MM.1S (cell line): ENCODE data around the gene ZNF626.
"Not testable (repeated sequence)": the region's sequence is repeated elsewhere in the genome, so short reads cannot be mapped to it uniquely, and the experiment has no call there.

Experiments used
- DNase-seq: peaks from one replicate; pipeline ENCODE4 v3.0.0-alpha.2; 2015
- H2AFZ ChIP-seq: fragments of 300-600 bp; sonication (generic); 2 replicates; pipeline ENCODE4 v1.6.0; 2016; ENCODE audit warnings: antibody characterized with exemption, low read length
- H3F3A ChIP-seq: fragments of 300-600 bp; sonication (generic); 2 replicates; pipeline ENCODE4 v1.6.1; 2016; ENCODE audit warnings: mild to moderate bottlenecking, antibody characterized with exemption, low read length, moderate library complexity, mixed read lengths; ENCODE audit not compliant: insufficient read depth
- H3K27ac ChIP-seq: fragments of 300-600 bp; sonication (generic); 2 replicates; pipeline ENCODE4 v1.5.1; 2016; ENCODE audit warnings: mild to moderate bottlenecking, low read length
- H3K27me3 ChIP-seq: fragments of 300-600 bp; sonication (generic); replicated peaks from 2 replicates; pipeline ENCODE4 v1.6.0; 2016; ENCODE audit warnings: low read length; ENCODE audit not compliant: insufficient read depth
- H3K36me3 ChIP-seq: fragments of 300-600 bp; sonication (generic); replicated peaks from 2 replicates; pipeline ENCODE4 v1.6.1; 2016; ENCODE audit warnings: mild to moderate bottlenecking, low read length, mixed read lengths; ENCODE audit not compliant: insufficient read depth
- H3K4me1 ChIP-seq: fragments of 300-600 bp; sonication (generic); 2 replicates; pipeline ENCODE4 v1.6.1; 2016; ENCODE audit warnings: low read length, mixed read lengths
- H3K4me2 ChIP-seq: fragments of 300-600 bp; sonication (generic); 2 replicates; pipeline ENCODE4 v1.6.0; 2016; ENCODE audit warnings: low read depth, low read length
- H3K4me3 ChIP-seq: fragments of 300-600 bp; sonication (generic); 2 replicates; pipeline ENCODE4 v1.5.1; 2016; ENCODE audit warnings: low read length, mixed read lengths
- H3K79me2 ChIP-seq: fragments of 300-600 bp; sonication (generic); 2 replicates; pipeline ENCODE4 v1.6.1; 2016; ENCODE audit warnings: mixed run types, low read length, mixed read lengths
- H3K9ac ChIP-seq: fragments of 300-600 bp; sonication (generic); 2 replicates; pipeline ENCODE4 v1.6.1; 2016; ENCODE audit warnings: low read length, mixed read lengths
- H3K9me2 ChIP-seq: fragments of 300-600 bp; sonication (generic); replicated peaks from 2 replicates; pipeline ENCODE4 v1.6.1; 2016; ENCODE audit warnings: mild to moderate bottlenecking, low read length, mixed read lengths; ENCODE audit not compliant: insufficient read depth
- H3K9me3 ChIP-seq: fragments of 300-600 bp; sonication (generic); replicated peaks from 2 replicates; pipeline ENCODE4 v1.6.1; 2016; ENCODE audit warnings: mild to moderate bottlenecking, low read length, mixed read lengths; ENCODE audit not compliant: insufficient read depth
- H4K20me1 ChIP-seq: fragments of 300-600 bp; sonication (generic); 2 replicates; pipeline ENCODE4 v1.6.1; 2016; ENCODE audit warnings: mild to moderate bottlenecking, low read length, moderate library complexity, mixed read lengths; ENCODE audit not compliant: insufficient read depth
- CTCF ChIP-seq: fragments of 300-600 bp; sonication (generic); IDR thresholded peaks from 2 replicates; pipeline ENCODE4 v1.5.1; 2016; ENCODE audit warnings: antibody characterized with exemption, low read length, mixed read lengths
- EZH2 ChIP-seq: fragments of 300-600 bp; sonication (generic); optimal IDR thresholded peaks from 2 replicates; pipeline ENCODE3; 2017; ENCODE audit warnings: low read depth, mild to moderate bottlenecking, antibody characterized with exemption, low read length, mixed read lengths
- EZH2phosphoT487 ChIP-seq: fragments of 300-600 bp; sonication (generic); IDR thresholded peaks from 2 replicates; pipeline ENCODE4 v1.6.1; 2018; ENCODE audit warnings: antibody characterized with exemption, low read length

Gene ZNF626

GRCh38 chr19:20664901-20665781, 3.8 kb upstream of the ZNF626 start:
- H3K79me2 ChIP-seq, result no peaks in the 10 kb centered on the region
- no peaks in the 10 kb centered on the region for H3K4me1 ChIP-seq
- no peaks in the 10 kb centered on the region for H3K36me3 ChIP-seq
- H3K4me2 ChIP-seq, result peak overlapping the region; percentile 54
- H2AFZ ChIP-seq, result peak overlapping the region; percentile 77
- peak; percentile 19 for DNase-seq
- H3K9me2 ChIP-seq, result no peaks in the 10 kb centered on the region
- peak overlapping the region; percentile 68 for H3K27ac ChIP-seq
- no peaks in the 10 kb centered on the region for H3F3A ChIP-seq
- peak overlapping the region; percentile 26; the same call in 1 of the 2 replicates for H3K9ac ChIP-seq
- no peaks in the 10 kb centered on the region for H3K9me3 ChIP-seq
- H3K27me3 ChIP-seq, result no peaks in the 10 kb centered on the region
- H4K20me1 ChIP-seq, result no peaks in the 10 kb centered on the region
- TF ChIP-seq EZH2phosphoT487 (no peak), CTCF (no peak), EZH2 (no peak)
- H3K4me3 ChIP-seq, result peak overlapping the region; percentile 40

DNA sequence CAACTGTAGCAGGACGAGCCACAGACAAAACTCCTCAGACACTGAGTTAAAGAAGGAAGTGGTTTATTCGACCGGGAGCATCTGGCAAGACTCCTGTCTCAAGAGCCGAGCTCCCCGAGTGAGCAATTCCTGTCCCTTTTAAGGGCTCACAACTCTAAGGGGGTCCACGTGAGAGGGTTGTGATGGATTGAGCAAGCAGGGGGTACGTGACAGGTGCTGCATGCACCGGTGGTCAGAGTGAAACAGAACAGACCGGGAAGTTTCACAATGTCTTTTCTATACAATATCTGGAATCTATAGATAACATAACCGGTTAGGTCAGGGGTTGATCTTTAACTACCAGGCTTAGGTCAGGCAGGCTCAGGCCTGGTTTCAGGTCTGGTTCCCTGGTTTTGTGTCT, 3.1 kb upstream of the ZNF626 start:
- not testable (repeated sequence) for H3K9me3 ChIP-seq
- peak; percentile 31 for DNase-seq
- peak overlapping the region; percentile 54; the same call in 1 of the 2 replicates for H3K4me2 ChIP-seq

DNA sequence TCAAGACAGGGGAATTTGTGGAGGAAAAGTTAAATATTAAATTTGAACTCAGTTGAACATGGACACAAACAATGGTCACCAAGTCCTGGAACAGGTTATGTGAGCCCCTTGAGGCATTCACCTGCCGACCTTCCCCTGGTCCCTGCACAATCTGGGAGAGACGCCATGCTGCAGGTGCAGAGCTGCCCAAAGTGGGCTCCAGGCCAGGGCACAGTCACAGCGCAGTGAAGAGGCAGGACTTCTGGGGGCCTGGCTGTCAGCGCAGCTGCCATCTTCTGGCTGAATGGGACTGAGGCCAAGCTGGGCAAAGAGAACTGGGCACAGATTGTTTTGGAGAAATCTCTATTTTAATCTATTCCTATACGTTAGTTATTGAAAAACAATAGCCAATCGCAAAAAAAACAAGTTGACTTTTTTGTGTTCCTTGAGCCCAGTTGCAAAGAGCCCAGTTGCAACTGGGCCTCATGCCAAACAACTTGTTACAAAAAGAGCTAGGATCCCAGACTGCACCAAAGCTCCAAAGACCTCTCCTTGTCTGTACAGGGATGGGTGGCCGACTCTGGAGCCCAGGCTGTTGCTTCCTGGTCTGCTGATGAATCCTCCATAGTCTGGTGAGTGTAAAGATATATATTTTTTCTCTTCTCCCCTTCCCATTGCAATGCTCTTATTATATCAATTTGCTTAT, 1.2 kb upstream of the ZNF626 start:
- Histone ChIP-seq H3K27ac (no peak overlapping the region), H2AFZ (no peak overlapping the region), H3K36me3 (no peaks in the 10 kb centered on the region), H3K4me1 (no peaks in the 10 kb centered on the region), H3K4me3 (no peak overlapping the region), H3K27me3 (no peaks in the 10 kb centered on the region), H3K9me3 (no peaks in the 10 kb centered on the region), H3K4me2 (no peak overlapping the region), H3K79me2 (no peaks in the 10 kb centered on the region), H3K9ac (no peak overlapping the region), H3K9me2 (no peaks in the 10 kb centered on the region), H4K20me1 (no peaks in the 10 kb centered on the region), H3F3A (no peaks in the 10 kb centered on the region)
- TF ChIP-seq EZH2, result no peak
- no peak for TF ChIP-seq EZH2phosphoT487
- no peak for TF ChIP-seq CTCF
- DNase-seq, result no peak

More for the DNA sequence above, 3.1 kb upstream of the ZNF626 start:
- H3K4me1 ChIP-seq, H3F3A ChIP-seq, H3K79me2 ChIP-seq, H3K36me3 ChIP-seq, H3K9me2 ChIP-seq, H3K27me3 ChIP-seq, H3K9ac ChIP-seq, H4K20me1 ChIP-seq: not testable (repeated sequence)
- Histone ChIP-seq H3K4me3 (peak overlapping the region; percentile 40; the same call in 1 of the 2 replicates), H3K27ac (peak overlapping the region; percentile 68; the same call in 1 of the 2 replicates), H2AFZ (peak overlapping the region; percentile 77; the same call in 1 of the 2 replicates)
